AG10803 (cell line): Measurements from ENCODE around the gene SCUBE1.
A peak's percentile ranks its signal among the peaks of the same experiment; 100 is the strongest.

ENCODE experiments used
- DNase-seq: peaks from one replicate; pipeline ENCODE4 v3.0.0; 2010; ENCODE audit warnings: low read depth
- H3K4me3 ChIP-seq: 2 replicates; pipeline ENCODE4 v1.5.1; 2011; ENCODE audit warnings: mild to moderate bottlenecking, low read length, control low read depth
- CTCF ChIP-seq: conservative IDR thresholded peaks from 2 replicates; pipeline ENCODE4 v1.5.1; 2011; ENCODE audit warnings: mild to moderate bottlenecking, low read length, control low read depth, inconsistent platforms

Gene SCUBE1

GRCh38 chr22:43170131-43170480 is 173.1 kb downstream of the SCUBE1 start:
- no peak overlapping the region for H3K4me3 ChIP-seq
- DNase-seq: no peak
- TF ChIP-seq CTCF: no peak

GRCh38 chr22:43169310-43170130 is 173.7 kb downstream of the SCUBE1 start:
- no peak for DNase-seq
- no peak for TF ChIP-seq CTCF
- no peak overlapping the region for H3K4me3 ChIP-seq

- TF ChIP-seq CTCF: no peak
- H3K4me3 ChIP-seq: no peak overlapping the region
- DNase-seq: peak; percentile 70
These were observed 174.5 kb downstream of the SCUBE1 start for GRCh38 chr22:43168471-43169309.

GRCh38 chr22:43167001-43167589 is 176.1 kb downstream of the SCUBE1 start:
- DNase-seq: no peak
- no peak overlapping the region for H3K4me3 ChIP-seq
- no peak for TF ChIP-seq CTCF

- no peak for TF ChIP-seq CTCF
These were observed 176.8 kb downstream of the SCUBE1 start for GRCh38 chr22:43166132-43166930.

GRCh38 chr22:43164636-43165035 is 178.5 kb downstream of the SCUBE1 start:
- H3K4me3 ChIP-seq: no peak overlapping the region
- no peak for DNase-seq

More at GRCh38 chr22:43166132-43166930, 176.8 kb downstream of the SCUBE1 start:
- no peak for DNase-seq
- no peak overlapping the region for H3K4me3 ChIP-seq

More at GRCh38 chr22:43164636-43165035, 178.5 kb downstream of the SCUBE1 start:
- TF ChIP-seq CTCF: no peak
